Smooth muscle cell (in vitro differentiated cells): Measurements from ENCODE around the gene WASHC3. TPM values are rescaled to one million over a fixed set of nuclear protein-coding genes. Genes with fewer than 3 reads are reported as not detected.

Experiments used
- DNase-seq: peaks from one replicate; lab custom pipeline; 2025; ENCODE audit not compliant: unreplicated experiment; lab: John Stamatoyannopoulos, UW
- H2AFZ ChIP-seq: fragments of 200-600 bp; sonication (generic); 2 replicates; pipeline ENCODE4 v1.6.0; 2016; ENCODE audit warnings: antibody characterized with exemption, low read depth, mild to moderate bottlenecking
- H3F3A ChIP-seq: fragments of 200-600 bp; sonication (generic); 2 replicates; pipeline ENCODE4 v1.6.0; 2017; ENCODE audit warnings: antibody characterized with exemption, low read depth
- H3K27ac ChIP-seq: fragments of 200-600 bp; sonication (generic); 2 replicates; pipeline ENCODE4 v1.5.1; 2016; ENCODE audit warnings: low read depth, mild to moderate bottlenecking
- H3K27me3 ChIP-seq: fragments of 200-600 bp; sonication (generic); 2 replicates; pipeline ENCODE4 v1.6.1; 2016; ENCODE audit warnings: low read depth, mild to moderate bottlenecking
- H3K36me3 ChIP-seq: fragments of 200-600 bp; sonication (generic); 2 replicates; pipeline ENCODE4 v1.5.1; 2016; ENCODE audit warnings: low read depth
- H3K4me1 ChIP-seq: fragments of 200-600 bp; sonication (generic); 2 replicates; pipeline ENCODE4 v1.5.1; 2016; ENCODE audit warnings: low read depth
- H3K4me2 ChIP-seq: fragments of 200-600 bp; sonication (generic); 2 replicates; pipeline ENCODE4 v1.6.0; 2016; ENCODE audit warnings: mild to moderate bottlenecking
- H3K4me3 ChIP-seq: fragments of 200-600 bp; sonication (generic); 2 replicates; pipeline ENCODE4 v1.5.1; 2016; ENCODE audit warnings: mild to moderate bottlenecking
- H3K79me2 ChIP-seq: fragments of 200-600 bp; sonication (generic); 2 replicates; pipeline ENCODE4 v1.6.0; 2016; ENCODE audit warnings: low read depth, mild to moderate bottlenecking
- H3K9ac ChIP-seq: fragments of 200-600 bp; sonication (generic); 2 replicates; pipeline ENCODE4 v1.6.0; 2016; ENCODE audit warnings: low read depth
- H3K9me3 ChIP-seq: fragments of 200-600 bp; sonication (generic); replicated peaks from 2 replicates; pipeline ENCODE4 v1.5.1; 2016; ENCODE audit warnings: low read depth
- H4K20me1 ChIP-seq: fragments of 200-600 bp; sonication (generic); 2 replicates; pipeline ENCODE4 v1.6.0; 2016; ENCODE audit warnings: low read depth
- WGBS: methylation state at CpG from one replicate; pipeline ENCODE4 v1.1.7; 2016; ENCODE audit warnings: low lambda C conversion rate; 5-methylcytosine and 5-hydroxymethylcytosine counted together
- polyA plus RNA-seq: library from polyadenylated mRNA; unstranded; fragments of >200 nt; fragmentation: Nextera tagmentation; extraction: Ambion mirVana; gene quantifications from 2 replicates; pipeline ENCODE4 v1.2.1, GENCODE V29; 2016
- total RNA-seq: library from RNA; depleted of rRNA; stranded (reverse); fragments of >200 nt; gene quantifications from 2 replicates; pipeline ENCODE4 v1.2.3, GENCODE V29; 2014
- TF ChIP-seq, protein P1 (sequence below): fragments of 200-600 bp; sonication (generic); IDR thresholded peaks from 2 replicates; pipeline ENCODE4 v1.5.1; 2017; ENCODE audit warnings: borderline replicate concordance, mild to moderate bottlenecking, antibody characterized with exemption; ENCODE audit not compliant: insufficient read depth, poor library complexity, severe bottlenecking

WASHC3 gene
- total RNA-seq (53.2 and 58.5 TPM in 2 replicates), polyA plus RNA-seq (70.1 and 71.7 TPM in 2 replicates)

GRCh38 chr12:102061560-102062418, at the start of gene WASHC3:
Gene WASHC3 (minus strand): TSS chr12:102061991. CDS start chr12:102061962, 29 bp downstream.
- H3K9me3 ChIP-seq: no peaks in the 10 kb centered on the region
- TF ChIP-seq, protein P1, sequence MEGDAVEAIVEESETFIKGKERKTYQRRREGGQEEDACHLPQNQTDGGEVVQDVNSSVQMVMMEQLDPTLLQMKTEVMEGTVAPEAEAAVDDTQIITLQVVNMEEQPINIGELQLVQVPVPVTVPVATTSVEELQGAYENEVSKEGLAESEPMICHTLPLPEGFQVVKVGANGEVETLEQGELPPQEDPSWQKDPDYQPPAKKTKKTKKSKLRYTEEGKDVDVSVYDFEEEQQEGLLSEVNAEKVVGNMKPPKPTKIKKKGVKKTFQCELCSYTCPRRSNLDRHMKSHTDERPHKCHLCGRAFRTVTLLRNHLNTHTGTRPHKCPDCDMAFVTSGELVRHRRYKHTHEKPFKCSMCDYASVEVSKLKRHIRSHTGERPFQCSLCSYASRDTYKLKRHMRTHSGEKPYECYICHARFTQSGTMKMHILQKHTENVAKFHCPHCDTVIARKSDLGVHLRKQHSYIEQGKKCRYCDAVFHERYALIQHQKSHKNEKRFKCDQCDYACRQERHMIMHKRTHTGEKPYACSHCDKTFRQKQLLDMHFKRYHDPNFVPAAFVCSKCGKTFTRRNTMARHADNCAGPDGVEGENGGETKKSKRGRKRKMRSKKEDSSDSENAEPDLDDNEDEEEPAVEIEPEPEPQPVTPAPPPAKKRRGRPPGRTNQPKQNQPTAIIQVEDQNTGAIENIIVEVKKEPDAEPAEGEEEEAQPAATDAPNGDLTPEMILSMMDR: no peak
- peaks cover 4% of the 10 kb centered on the region for H3K4me1 ChIP-seq
- peak within 1 kb of the TSS; percentile 89 for H2AFZ ChIP-seq
- H4K20me1 ChIP-seq: no peaks in the 10 kb centered on the region
- H3K79me2 ChIP-seq: peaks cover 3% of the 10 kb centered on the region
- peak within 1 kb of the TSS; percentile 71 for H3K9ac ChIP-seq
- WGBS: 4% methylated on average over 42 of the region's 44 CpGs
- H3K27ac ChIP-seq: peak within 1 kb of the TSS; percentile 1
- peak within 1 kb of the TSS; percentile 84 for H3K4me3 ChIP-seq
- H3K36me3 ChIP-seq: peaks cover 4% of the 10 kb centered on the region
- no peaks in the 10 kb centered on the region for H3F3A ChIP-seq
- no peaks in the 10 kb centered on the region for H3K27me3 ChIP-seq
- DNase-seq: peak; percentile 67
- H3K4me2 ChIP-seq: peak within 1 kb of the TSS; percentile 96

GRCh38 chr12:102110782-102111181, 49.0 kb upstream of the WASHC3 start:
- Histone ChIP-seq H4K20me1 (no peaks in the 10 kb centered on the region), H3K9me3 (no peaks in the 10 kb centered on the region), H3K79me2 (peaks cover 5% of the 10 kb centered on the region), H3K9ac (no peak overlapping the region), H3K27me3 (no peaks in the 10 kb centered on the region), H3K4me1 (no peaks in the 10 kb centered on the region), H3K4me3 (no peak overlapping the region), H3K4me2 (no peak overlapping the region), H3K36me3 (peaks cover 14% of the 10 kb centered on the region), H3K27ac (no peak overlapping the region), H3F3A (no peaks in the 10 kb centered on the region), H2AFZ (no peak overlapping the region)
- no peak for DNase-seq
- TF ChIP-seq, protein P1: no peak

DNA sequence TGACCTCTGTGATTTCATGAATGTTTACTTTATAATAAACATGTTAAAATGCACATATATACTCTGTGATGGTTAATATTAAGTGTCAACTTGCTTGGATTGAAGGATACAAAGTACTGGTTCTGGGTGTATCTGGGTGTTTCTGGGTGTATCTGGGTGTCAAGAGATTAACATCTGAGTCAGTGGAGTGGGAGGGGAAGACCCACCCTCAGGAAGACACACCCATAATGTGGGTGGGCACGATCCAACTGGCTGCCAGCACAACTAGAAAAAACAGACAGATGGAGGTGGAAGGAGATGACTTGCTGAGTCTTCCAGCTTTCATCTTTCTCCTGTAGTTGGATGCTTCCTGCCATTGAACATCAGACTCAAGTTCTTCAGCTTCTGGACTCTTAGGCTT, 46.2 kb upstream of the WASHC3 start:
- no peaks in the 10 kb centered on the region for H3K4me1 ChIP-seq
- H3K27me3 ChIP-seq: no peaks in the 10 kb centered on the region
- 95% methylated on average over 1 of the region's 1 CpG for WGBS
- H3K9me3 ChIP-seq: no peaks in the 10 kb centered on the region
- peaks cover 5% of the 10 kb centered on the region for H3K79me2 ChIP-seq
- no peak overlapping the region for H3K9ac ChIP-seq
- no peaks in the 10 kb centered on the region for H4K20me1 ChIP-seq
- no peak overlapping the region for H3K4me2 ChIP-seq
- no peak overlapping the region for H3K27ac ChIP-seq
- no peak overlapping the region for H2AFZ ChIP-seq
- peaks cover 23% of the 10 kb centered on the region for H3K36me3 ChIP-seq
- H3F3A ChIP-seq: no peaks in the 10 kb centered on the region
- H3K4me3 ChIP-seq: no peak overlapping the region
- TF ChIP-seq, protein P1: no peak
- no peak for DNase-seq
